Stimulated activated CD8-positive, alpha-beta memory T cell treated with anti-CD3 and anti-CD28 coated beads, Interleukin-4, amount 100 ng/mL, for 4 hours (primary cell): Measurements from ENCODE around the gene GGA2.
"Not testable (repeated sequence)": the region's sequence is repeated elsewhere in the genome, so short reads cannot be mapped to it uniquely, and the experiment has no call there.

Experiments
- DNase-seq, 2 donors: peaks; one replicate each; pipeline ENCODE4 v3.0.0-alpha.2; 2020; ENCODE audit warnings: low read depth in 2 of 2, low spot score in 1 of 2

GGA2 gene

GRCh38 chr16:23478566-23478965 is 31.7 kb downstream of the GGA2 start:
- DNase-seq, result no peak

DNA sequence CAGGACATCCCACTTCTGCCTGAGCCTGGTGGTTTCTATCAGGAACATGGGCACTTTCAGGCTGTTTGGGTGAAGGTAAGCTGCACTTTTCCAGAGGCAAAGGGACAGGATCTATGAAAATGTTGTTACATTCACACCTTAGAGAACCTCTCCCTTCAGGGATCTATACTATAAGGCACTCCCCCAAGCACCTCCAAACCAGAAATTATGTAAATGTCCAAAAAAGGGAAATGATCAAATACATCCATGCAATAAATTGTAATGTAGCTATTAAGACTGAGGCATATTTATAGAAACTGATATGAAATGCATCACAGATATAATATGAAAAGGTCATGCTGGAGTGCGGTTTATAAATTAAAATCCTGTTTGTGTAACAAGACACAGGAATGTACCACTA is 34.0 kb downstream of the GGA2 start:
- DNase-seq, result no peak

DNA sequence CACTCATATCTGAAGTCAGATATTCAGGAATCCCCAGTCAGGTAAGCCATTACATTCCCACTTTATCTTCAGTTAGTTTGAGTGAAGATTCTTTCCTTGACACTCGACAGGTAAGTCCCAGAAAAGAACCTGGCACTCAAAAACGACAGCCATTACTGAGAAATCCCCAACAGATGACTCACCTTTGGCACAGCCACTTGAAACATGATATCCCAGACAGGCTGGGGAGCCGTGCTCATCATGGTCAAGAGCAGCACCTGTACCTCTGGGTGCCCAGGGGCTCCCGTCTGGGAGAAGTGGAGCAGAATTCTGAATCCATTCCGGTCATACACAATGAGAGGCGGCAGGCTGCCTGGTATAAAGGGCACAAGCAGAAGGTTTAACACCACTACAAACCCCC is 40.5 kb downstream of the GGA2 start:
- DNase-seq, result no peak

DNA sequence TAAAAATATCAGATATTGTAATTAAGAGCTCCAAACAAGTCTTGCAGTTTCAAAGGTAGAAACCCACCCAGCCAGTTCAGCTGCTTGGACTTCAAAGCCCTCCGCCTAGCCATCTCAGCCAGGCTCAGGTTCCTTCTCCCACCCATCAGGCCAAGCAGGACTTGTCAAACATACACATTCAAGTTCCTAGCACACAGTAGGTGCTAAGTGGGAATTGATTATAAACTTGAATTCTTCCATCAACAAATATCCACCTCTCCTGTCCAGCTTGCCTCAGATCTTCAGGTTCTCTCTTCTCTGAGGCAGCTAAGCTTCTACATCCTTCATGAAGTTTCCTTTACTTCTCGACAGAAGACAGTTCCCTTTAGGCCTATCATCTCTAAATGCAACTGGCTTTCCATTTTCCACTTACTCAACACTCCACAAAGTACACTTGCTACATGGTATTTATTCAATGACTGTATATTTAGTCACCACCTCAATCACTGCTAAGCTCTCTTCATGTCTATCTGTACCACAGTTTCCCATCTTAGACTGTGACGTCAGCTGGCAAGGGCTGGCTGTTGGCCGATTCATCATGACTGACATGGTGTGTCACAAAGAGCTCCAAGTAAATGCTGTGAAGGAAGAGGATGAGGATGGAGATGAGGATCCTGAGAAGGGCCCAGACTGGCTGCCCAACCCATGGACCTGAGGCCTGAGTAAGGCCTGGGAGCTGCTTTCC is 44.0 kb downstream of the GGA2 start:
- no peak for DNase-seq

DNA sequence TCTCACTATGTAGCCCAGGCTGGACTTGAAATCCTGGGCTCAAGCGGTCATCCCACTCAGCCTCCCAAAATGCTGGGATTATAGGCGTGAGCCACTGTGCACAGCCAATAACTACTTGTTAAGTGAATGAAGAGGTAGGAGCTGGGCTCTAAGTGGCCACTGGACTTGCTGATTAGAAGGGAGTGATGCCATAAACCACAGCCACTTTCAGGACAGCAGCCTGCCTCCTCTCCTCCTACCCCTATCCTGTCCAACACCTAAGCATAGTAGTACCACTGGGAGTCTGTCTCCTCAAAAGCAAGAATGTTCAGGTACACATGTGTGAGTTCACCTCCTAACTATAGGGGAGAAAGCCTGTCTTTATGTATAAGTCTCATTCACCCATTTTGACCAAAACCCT is 45.1 kb downstream of the GGA2 start:
- no peak for DNase-seq

- DNase-seq, result no peak
Observed at GRCh38 chr16:23464196-23464595, 46.1 kb downstream of the GGA2 start.

- DNase-seq, result not testable (repeated sequence)
Observed at GRCh38 chr16:23462994-23463393, 47.3 kb downstream of the GGA2 start.

GRCh38 chr16:23453338-23454052 is 56.8 kb downstream of the GGA2 start:
- DNase-seq, result no peak

GRCh38 chr16:23452572-23453337 is 57.5 kb downstream of the GGA2 start, which contains the start of gene COG7:
COG7 (minus strand) TSS chr16:23453189; CDS start chr16:23452994, 195 bp downstream.
- peak; percentile 71 to 76 for DNase-seq

- DNase-seq, result no peak
Observed at GRCh38 chr16:23452221-23452571, 58.1 kb downstream of the GGA2 start.

DNA sequence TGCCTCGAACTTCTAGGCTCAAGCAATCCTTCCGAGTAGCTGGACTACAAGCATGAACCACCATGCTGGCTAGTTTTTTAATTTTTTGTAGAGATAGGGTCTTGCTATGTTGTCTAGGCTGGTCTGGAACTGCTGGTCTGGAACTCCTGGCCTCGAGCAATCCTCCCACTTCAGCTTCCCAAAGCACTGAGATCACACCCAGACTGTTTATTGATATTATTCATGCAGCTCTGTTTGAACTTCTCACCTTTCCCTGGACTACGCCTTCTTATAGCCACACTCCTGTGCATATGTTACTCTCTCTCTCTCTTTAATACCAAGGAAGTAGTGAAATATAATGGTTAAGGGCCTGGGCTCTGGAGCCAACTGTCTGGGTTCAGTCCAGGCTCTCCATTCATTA is 61.9 kb downstream of the GGA2 start:
- no peak for DNase-seq

- not testable (repeated sequence) for DNase-seq
Observed at GRCh38 chr16:23437542-23437941, 72.8 kb downstream of the GGA2 start.

- no peak for DNase-seq
Observed at GRCh38 chr16:23436951-23437350, 73.3 kb downstream of the GGA2 start.

DNA sequence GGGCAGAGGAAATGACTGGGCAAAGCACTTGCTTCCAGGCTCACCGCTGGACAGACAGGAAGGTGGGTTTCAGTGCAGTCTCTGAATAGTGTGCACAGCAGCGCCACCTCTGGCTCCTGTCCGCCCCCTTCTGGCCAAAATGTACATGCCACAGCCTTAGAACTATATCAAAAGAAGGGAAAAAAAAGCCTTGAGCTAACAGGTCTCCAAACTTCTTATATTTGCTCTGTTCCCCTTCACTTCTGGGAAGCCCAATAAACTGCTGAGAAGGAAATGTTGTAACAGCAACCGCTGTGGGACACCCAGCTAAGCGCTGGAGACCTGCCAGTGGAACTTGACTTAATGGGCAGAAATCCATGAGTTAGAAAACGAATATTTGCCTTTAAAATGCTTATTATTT is 74.8 kb downstream of the GGA2 start:
- peak; percentile 8 to 14 for DNase-seq

DNA sequence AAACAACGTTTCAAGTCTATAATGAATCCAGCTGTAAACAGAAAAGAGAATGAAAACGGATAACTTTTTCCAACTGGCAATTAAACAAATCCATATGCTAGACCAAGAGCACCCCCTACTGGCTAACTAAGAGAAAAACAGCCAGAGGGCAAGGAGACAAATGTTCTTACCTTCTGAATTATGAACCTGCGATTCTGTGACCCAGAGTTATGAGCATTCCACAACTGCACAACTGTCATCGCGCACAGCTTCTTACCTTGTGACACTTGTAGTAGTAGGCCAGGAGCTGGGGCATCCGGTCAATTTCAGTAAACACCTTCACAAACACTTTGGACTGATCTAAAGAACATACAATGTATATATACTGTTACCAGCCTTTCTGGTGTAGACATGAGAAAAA is 75.9 kb downstream of the GGA2 start:
- DNase-seq, result no peak

- no peak for DNase-seq
Observed at GRCh38 chr16:23433261-23433920, 76.9 kb downstream of the GGA2 start.

DNA sequence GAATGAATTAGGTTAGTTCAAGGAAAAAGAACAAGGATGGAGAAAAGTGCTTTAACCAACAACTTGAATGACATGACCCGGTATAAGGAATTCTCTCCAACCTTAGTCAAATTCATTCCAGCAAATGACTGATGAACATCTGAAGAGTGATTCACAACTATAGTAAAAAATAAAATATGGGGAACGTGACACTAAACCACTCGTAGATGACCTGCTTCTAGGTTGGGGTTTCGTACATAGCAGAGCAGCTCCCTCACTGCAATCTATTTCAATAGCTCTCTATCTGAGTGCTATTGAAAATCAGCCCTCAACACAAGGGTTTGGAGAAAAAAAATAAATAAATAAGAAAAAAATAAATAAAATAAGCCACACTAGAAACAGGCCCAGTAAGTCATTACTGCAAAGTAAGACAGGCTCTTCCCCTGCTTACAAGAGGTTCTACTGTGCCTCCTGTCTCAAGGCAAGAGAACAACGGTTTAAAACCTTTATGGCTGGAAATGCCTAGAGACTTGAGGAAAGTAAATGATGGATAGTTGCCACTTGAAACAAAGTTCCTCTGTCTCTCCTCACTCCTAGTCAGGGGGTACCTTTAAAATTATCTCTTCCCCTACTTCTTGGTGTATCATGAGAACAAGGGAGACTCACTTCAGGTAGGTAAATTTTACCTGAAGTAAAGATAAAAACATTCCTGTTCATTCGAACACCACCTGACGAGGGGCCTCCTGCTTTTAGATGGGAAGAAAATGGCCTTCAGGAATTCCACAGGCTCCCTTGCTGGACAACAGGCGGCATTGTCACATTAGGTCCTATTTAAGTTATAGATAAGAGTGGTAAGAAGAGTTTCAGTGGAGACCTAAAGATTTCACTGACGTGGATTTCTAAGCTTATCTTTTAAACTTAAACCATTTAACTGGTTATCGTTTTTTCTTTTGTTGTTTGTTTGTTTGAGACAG is 77.8 kb downstream of the GGA2 start:
- DNase-seq, result no peak

GRCh38 chr16:23428351-23428750 is 81.9 kb downstream of the GGA2 start:
- DNase-seq, result no peak

GRCh38 chr16:23424292-23424958 is 85.9 kb downstream of the GGA2 start:
- no peak for DNase-seq
